SU-DHL-6 (cell line): ENCODE data around the gene FMC1.
"Not testable (repeated sequence)": the region's sequence is repeated elsewhere in the genome, so short reads cannot be mapped to it uniquely, and the experiment has no call there.

Source experiments
- H2AFZ ChIP-seq: fragments of 200-600 bp; sonication (generic); 2 replicates; pipeline ENCODE4 v1.6.1; 2014; ENCODE audit warnings: low read depth, mild to moderate bottlenecking, moderate library complexity, mixed read lengths, antibody characterized with exemption, low read length; ENCODE audit not compliant: severe bottlenecking
- H3F3A ChIP-seq: fragments of 200-600 bp; shearing (Covaris generic); 2 replicates; pipeline ENCODE4 v1.6.0; 2016; ENCODE audit warnings: antibody characterized with exemption, mild to moderate bottlenecking; ENCODE audit not compliant: insufficient read depth
- H3K27ac ChIP-seq: fragments of 200-600 bp; sonication (generic); 2 replicates; pipeline ENCODE4 v1.5.1; 2016; ENCODE audit warnings: low read depth, mild to moderate bottlenecking, low read length, moderate library complexity, mixed read lengths
- H3K27me3 ChIP-seq: fragments of 200-600 bp; sonication (generic), shearing (Covaris generic); 2 replicates; pipeline ENCODE4 v1.6.0; 2014; ENCODE audit warnings: mild to moderate bottlenecking, low read length
- H3K36me3 ChIP-seq: fragments of 200-600 bp; sonication (generic); 2 replicates; pipeline ENCODE4 v1.6.1; 2014; ENCODE audit warnings: mild to moderate bottlenecking, low read length, mixed read lengths
- H3K4me2 ChIP-seq: fragments of 300-600, 200-600 bp; shearing (Covaris generic), sonication (generic); 2 replicates; pipeline ENCODE4 v1.6.0; 2014; ENCODE audit warnings: low read length, low read depth, mild to moderate bottlenecking; ENCODE audit not compliant: poor library complexity, severe bottlenecking
- H3K4me3 ChIP-seq: fragments of 200-600 bp; sonication (generic); 2 replicates; pipeline ENCODE4 v1.5.1; 2014; ENCODE audit warnings: antibody characterized with exemption, low read length, mild to moderate bottlenecking, mixed read lengths; ENCODE audit not compliant: insufficient read depth, poor library complexity, severe bottlenecking
- H3K79me2 ChIP-seq: fragments of 200-600 bp; sonication (generic); 2 replicates; pipeline ENCODE4 v1.6.1; 2014; ENCODE audit warnings: mild to moderate bottlenecking, low read length, moderate library complexity; ENCODE audit not compliant: insufficient read depth
- H3K9ac ChIP-seq: fragments of 200-600 bp; sonication (generic); 2 replicates; pipeline ENCODE4 v1.7.0; 2014; ENCODE audit warnings: mild to moderate bottlenecking, low read length
- H3K9me2 ChIP-seq: fragments of 200-600 bp; sonication (generic); replicated peaks from 2 replicates; pipeline ENCODE4 v1.6.1; 2014; ENCODE audit warnings: low read length; ENCODE audit not compliant: insufficient read depth
- H3K9me3 ChIP-seq: fragments of 200-600 bp; sonication (generic); 2 replicates; pipeline ENCODE4 v1.6.1; 2014; ENCODE audit warnings: low read length, mixed read lengths; ENCODE audit not compliant: insufficient read depth
- H4K20me1 ChIP-seq: fragments of 200-600 bp; sonication (generic); 2 replicates; pipeline ENCODE4 v1.6.1; 2014; ENCODE audit warnings: low read depth, mild to moderate bottlenecking, antibody characterized with exemption, low read length, moderate library complexity, mixed read lengths
- CTCF ChIP-seq: fragments of 200-600 bp; sonication (generic); IDR thresholded peaks from one replicate; pipeline ENCODE4 v1.5.1; 2017; ENCODE audit warnings: antibody characterized with exemption, mild to moderate bottlenecking, low read length, moderate library complexity; ENCODE audit not compliant: insufficient read depth, poor library complexity, severe bottlenecking
- EZH2phosphoT487 ChIP-seq: fragments of 200-600 bp; sonication (generic), shearing (Covaris generic); conservative IDR thresholded peaks from 2 replicates; pipeline ENCODE4 v1.6.1; 2018; ENCODE audit warnings: mild to moderate bottlenecking, antibody characterized with exemption, low read length, moderate library complexity, mixed read lengths

FMC1 gene

DNA sequence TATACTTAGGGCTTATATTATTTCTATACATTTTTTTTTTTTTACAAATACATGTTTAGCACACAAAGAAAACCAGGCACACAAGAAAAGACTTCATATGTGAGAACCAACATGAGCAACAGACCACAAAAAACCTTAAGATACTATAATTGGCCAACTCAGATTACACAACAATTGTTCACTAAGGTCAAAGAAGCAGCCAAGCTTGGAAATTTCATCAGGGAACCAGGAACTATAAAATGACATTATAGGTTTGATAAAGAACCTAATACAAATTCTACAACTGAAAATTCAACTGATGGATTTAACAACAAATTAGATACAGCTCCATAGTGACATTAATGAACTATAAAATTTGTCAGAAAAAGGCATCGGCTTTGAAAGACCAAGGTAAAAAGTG, 14.2 kb downstream of the FMC1 start:
- no peaks in the 10 kb centered on the region for H4K20me1 ChIP-seq
- H3K27me3 ChIP-seq = no peaks in the 10 kb centered on the region
- H3K9ac ChIP-seq = no peak overlapping the region
- no peaks in the 10 kb centered on the region for H3K9me3 ChIP-seq
- no peak overlapping the region for H3K27ac ChIP-seq
- H3K4me2 ChIP-seq = no peak overlapping the region
- no peaks in the 10 kb centered on the region for H3K9me2 ChIP-seq
- H3F3A ChIP-seq = peaks cover 20% of the 10 kb centered on the region
- TF ChIP-seq EZH2phosphoT487 = no peak
- TF ChIP-seq CTCF = no peak
- H3K79me2 ChIP-seq = peaks cover 16% of the 10 kb centered on the region
- H2AFZ ChIP-seq = no peak overlapping the region
- H3K4me3 ChIP-seq = no peak overlapping the region
- H3K36me3 ChIP-seq = no peaks in the 10 kb centered on the region

DNA sequence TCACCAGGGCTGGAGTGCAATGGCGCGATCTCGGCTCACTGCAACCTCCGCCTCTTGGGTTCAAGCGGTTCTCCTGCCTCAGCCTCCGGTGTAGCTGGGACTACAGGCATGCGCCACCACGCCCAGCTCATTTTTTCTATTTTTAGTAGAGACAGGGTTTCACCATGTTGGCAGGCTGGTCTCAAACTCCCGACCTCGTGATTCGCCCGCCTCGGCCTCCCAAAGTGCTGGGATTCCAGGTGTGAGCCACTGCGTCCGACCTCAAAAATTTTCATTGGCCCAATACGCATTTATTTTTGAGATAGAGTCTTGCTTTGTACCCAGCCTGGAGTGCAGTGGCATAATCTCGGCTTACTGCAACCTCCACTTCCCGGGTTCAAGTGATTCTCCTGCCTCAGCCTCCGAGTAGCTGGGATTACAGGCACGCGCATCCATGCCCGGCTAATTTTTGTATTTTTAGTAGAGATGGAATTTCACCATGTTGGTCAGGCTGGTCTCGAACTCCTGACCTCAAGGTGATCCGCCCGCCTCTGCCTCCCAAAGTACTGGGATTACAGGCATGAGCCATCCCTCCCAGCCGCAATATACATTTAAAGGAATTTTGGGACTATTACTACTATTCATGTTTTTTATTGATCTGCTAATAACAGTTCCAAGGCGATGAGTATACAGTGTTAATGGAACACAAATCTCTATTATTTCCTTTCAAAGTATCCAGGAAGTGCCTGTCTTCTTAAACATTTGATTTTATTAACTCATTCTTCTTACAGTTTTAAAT, 16.8 kb downstream of the FMC1 start:
- peaks cover 42% of the 10 kb centered on the region for H3K79me2 ChIP-seq
- peaks cover 17% of the 10 kb centered on the region for H4K20me1 ChIP-seq
- H3K4me3 ChIP-seq = peak overlapping the region; percentile 96
- H3K27me3 ChIP-seq, H3K36me3 ChIP-seq, H3K9me3 ChIP-seq, H3K9me2 ChIP-seq, H2AFZ ChIP-seq: not testable (repeated sequence)
- peaks cover 24% of the 10 kb centered on the region for H3F3A ChIP-seq
- peak overlapping the region; percentile 92 for H3K27ac ChIP-seq
- H3K9ac ChIP-seq = peak overlapping the region; percentile 94
- peak overlapping the region; percentile 62 for H3K4me2 ChIP-seq

GRCh38 chr7:139358541-139359365, 17.6 kb downstream of the FMC1 start:
- Histone ChIP-seq H3K79me2 (peaks cover 50% of the 10 kb centered on the region), H3K9ac (peak overlapping the region; percentile 94), H2AFZ (no peak overlapping the region), H3K36me3 (peaks cover 8% of the 10 kb centered on the region; the same call in 1 of the 2 replicates), H3F3A (peaks cover 24% of the 10 kb centered on the region), H3K4me3 (peak overlapping the region; percentile 96), H3K9me2 (no peaks in the 10 kb centered on the region), H3K27me3 (no peaks in the 10 kb centered on the region), H4K20me1 (peaks cover 20% of the 10 kb centered on the region), H3K27ac (peak overlapping the region; percentile 92), H3K9me3 (no peaks in the 10 kb centered on the region), H3K4me2 (peak overlapping the region; percentile 62)
- TF ChIP-seq CTCF (no peak), EZH2phosphoT487 (no peak)
